HG03521 (cell line): Measurements from ENCODE around the gene NCR3LG1.
"Not testable (repeated sequence)": the region's sequence is repeated elsewhere in the genome, so short reads cannot be mapped to it uniquely, and the experiment has no call there.

ENCODE experiments used
- ATAC-seq: cut with Tn5 transposase; IDR thresholded peaks from one replicate; pipeline ENCODE4 v1.9.1; 2021; ENCODE audit warnings: mild to moderate bottlenecking, moderate library complexity; ENCODE audit not compliant: unreplicated experiment

NCR3LG1 gene

GRCh38 chr11:17408026-17408425 lies 56.4 kb downstream of the NCR3LG1 start:
- no peak for ATAC-seq

GRCh38 chr11:17408641-17409040 lies 57.0 kb downstream of the NCR3LG1 start:
- no peak for ATAC-seq

GRCh38 chr11:17410606-17411379 lies 59.2 kb downstream of the NCR3LG1 start:
- no peak for ATAC-seq

- ATAC-seq: no peak
Observed at GRCh38 chr11:17411418-17411817, 59.8 kb downstream of the NCR3LG1 start.

GRCh38 chr11:17412488-17413180 lies 61.0 kb downstream of the NCR3LG1 start:
- ATAC-seq: no peak

- ATAC-seq: no peak
Observed at GRCh38 chr11:17413414-17414316, 62.1 kb downstream of the NCR3LG1 start.

GRCh38 chr11:17414317-17414737 lies 62.7 kb downstream of the NCR3LG1 start:
- ATAC-seq: no peak

GRCh38 chr11:17414992-17415391 lies 63.4 kb downstream of the NCR3LG1 start:
- no peak for ATAC-seq

- ATAC-seq: no peak
Observed at GRCh38 chr11:17415523-17416104, 64.0 kb downstream of the NCR3LG1 start.

- no peak for ATAC-seq
Observed at GRCh38 chr11:17416492-17416891, 64.9 kb downstream of the NCR3LG1 start.

- ATAC-seq: no peak
Observed at GRCh38 chr11:17418444-17419081, 67.0 kb downstream of the NCR3LG1 start.

- no peak for ATAC-seq
Observed at GRCh38 chr11:17421781-17422180, 70.2 kb downstream of the NCR3LG1 start.

GRCh38 chr11:17423533-17424310 lies 72.1 kb downstream of the NCR3LG1 start:
- no peak for ATAC-seq

GRCh38 chr11:17426233-17426632 lies 74.6 kb downstream of the NCR3LG1 start:
- not testable (repeated sequence) for ATAC-seq
